ENCODE measurements around the gene PLA2G2C.

GRCh38 chr1:20191266-20191825 lies 5.0 kb upstream of the PLA2G2C start:
- TF ChIP-seq ZBTB33 (CRISPR knock-in tag; IDR thresholded peaks at IDR 0.05) (no peak), SIN3A (IDR thresholded peaks at IDR 0.05; ENCODE audit: borderline replicate concordance, low read depth, low read length) (no peak), PPARG (CRISPR knock-in tag; conservative IDR thresholded peaks at IDR 0.05) (no peak), ZBTB14 (CRISPR knock-in tag; IDR thresholded peaks at IDR 0.05) (no peak), RFXAP (CRISPR knock-in tag; IDR thresholded peaks at IDR 0.05; ENCODE audit: borderline replicate concordance) (no peak), RBM22 (optimal IDR thresholded peaks at IDR 0.05; ENCODE audit: low read length) (no peak), EZH2 (conservative IDR thresholded peaks at IDR 0.05; ENCODE audit: low read depth, low read length) (no peak), RFX5 (IDR thresholded peaks at IDR 0.05; ENCODE audit: low read depth, low read length) (no peak), IRF9 (CRISPR knock-in tag; IDR thresholded peaks at IDR 0.05; ENCODE audit: borderline replicate concordance) (no peak), MLX (CRISPR knock-in tag; IDR thresholded peaks at IDR 0.05) (no peak), FOXP1 (IDR thresholded peaks at IDR 0.05) (no peak), FOXP1 (CRISPR knock-in tag; IDR thresholded peaks at IDR 0.05) (no peak), SP1 (IDR thresholded peaks at IDR 0.05) (no peak), SP1 (CRISPR knock-in tag; IDR thresholded peaks at IDR 0.05) (no peak)

Data from HepG2 (cell line).